ENCODE data around the gene NAT9.

The NAT9 gene

DNA sequence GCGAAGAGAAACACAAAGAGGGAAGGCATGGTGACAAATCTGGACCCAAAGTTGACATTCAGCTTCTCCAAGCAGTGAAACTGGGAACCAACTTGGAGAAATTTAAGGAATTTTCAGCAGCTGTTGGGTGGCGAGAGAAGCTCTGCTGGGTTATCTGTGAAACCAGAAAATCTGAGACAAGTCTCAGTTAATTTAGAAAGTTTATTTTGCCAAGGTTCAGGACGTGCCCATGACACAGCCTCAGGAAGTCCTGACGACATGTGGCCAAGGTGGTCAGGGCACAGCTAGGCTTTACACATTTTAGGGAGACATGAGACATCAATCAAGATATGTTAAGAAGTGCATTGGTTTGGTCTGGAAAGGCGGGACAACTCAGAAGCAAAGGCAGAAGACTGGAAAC is 52.3 kb downstream of the NAT9 start:
- no peak for DNase-seq

DNA sequence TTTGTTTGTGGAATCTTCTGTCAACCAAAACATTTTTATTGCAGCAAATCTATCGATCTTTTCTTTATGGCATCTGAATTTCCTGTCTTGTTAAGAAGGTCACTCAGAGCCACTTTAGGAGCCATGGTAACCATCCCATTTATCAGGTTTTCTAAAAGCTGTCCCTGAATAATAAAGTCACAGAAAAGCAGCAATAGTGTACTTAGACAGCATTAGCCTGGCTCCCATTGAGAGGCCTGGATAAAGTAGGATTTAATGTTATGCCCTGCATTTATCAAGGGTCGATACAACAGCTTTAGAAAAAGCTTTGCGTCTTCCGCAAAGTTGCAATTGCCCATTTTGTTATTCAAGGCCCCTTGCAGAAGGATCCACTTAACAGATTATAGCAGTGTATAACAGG is 53.4 kb downstream of the NAT9 start:
- no peak for DNase-seq

Data from DMS79 treated with DMSO at 0.1 percent for 48 hours (cell line).